ENCODE results near the gene HSDL1.

DNA sequence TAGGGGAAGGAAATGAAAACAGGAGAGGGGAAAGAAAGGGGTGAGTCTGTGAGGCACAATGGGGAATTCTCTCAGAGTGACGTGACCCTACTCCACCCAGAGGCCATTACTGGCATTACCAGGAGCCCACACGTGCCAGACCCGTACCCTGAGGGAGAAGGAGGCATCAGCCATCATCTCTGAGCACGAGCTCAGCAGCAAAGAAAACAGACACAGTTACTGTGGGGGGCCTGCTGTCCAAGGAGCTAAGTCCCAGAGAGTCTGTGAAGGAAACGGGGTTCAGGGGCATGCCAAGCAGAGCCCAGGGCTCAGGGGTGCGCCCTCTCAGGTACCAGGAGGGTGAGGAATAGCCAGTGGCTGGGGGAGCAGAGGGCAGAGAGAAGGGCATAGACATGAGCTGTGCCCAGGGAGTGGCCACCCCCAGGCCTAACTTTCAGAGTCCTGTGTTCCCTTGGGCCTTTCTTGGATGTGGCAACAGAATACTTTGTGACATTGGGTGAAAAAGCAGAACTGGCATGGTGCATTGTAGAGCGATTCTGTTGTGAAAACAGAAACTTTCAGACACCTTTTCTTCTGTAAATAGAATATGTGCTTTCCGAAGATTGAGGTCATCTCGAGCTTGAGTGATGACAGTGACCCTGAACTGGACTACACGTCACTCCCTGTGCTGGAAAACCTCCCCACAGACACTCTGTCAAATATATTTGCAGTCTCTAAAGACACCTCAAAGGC is 30.5 kb upstream of the HSDL1 start:
- TF ChIP-seq SRF (IDR thresholded peaks at IDR 0.05; ENCODE audit: low read depth) (no peak), SIN3A (IDR thresholded peaks at IDR 0.05; ENCODE audit: low read depth) (no peak), POLR2AphosphoS5 (IDR thresholded peaks at IDR 0.05; ENCODE audit: low read depth, low read length) (no peak), JUND (IDR thresholded peaks at IDR 0.05) (no peak), SP1 (IDR thresholded peaks at IDR 0.05; ENCODE audit: low read depth) (no peak), POLR2A (IDR thresholded peaks at IDR 0.05; ENCODE audit: borderline replicate concordance, extremely low read depth, insufficient read depth, insufficient read length) (no peak), EGR1 (IDR thresholded peaks at IDR 0.05; ENCODE audit: low read depth) (no peak), RAD21 (IDR thresholded peaks at IDR 0.05; ENCODE audit: low read depth) (no peak), ZFX (IDR thresholded peaks at IDR 0.05) (no peak), ZNF274 (IDR thresholded peaks at IDR 0.05; ENCODE audit: low read depth, low read length) (no peak)
- TF ChIP-seq, protein P1, sequence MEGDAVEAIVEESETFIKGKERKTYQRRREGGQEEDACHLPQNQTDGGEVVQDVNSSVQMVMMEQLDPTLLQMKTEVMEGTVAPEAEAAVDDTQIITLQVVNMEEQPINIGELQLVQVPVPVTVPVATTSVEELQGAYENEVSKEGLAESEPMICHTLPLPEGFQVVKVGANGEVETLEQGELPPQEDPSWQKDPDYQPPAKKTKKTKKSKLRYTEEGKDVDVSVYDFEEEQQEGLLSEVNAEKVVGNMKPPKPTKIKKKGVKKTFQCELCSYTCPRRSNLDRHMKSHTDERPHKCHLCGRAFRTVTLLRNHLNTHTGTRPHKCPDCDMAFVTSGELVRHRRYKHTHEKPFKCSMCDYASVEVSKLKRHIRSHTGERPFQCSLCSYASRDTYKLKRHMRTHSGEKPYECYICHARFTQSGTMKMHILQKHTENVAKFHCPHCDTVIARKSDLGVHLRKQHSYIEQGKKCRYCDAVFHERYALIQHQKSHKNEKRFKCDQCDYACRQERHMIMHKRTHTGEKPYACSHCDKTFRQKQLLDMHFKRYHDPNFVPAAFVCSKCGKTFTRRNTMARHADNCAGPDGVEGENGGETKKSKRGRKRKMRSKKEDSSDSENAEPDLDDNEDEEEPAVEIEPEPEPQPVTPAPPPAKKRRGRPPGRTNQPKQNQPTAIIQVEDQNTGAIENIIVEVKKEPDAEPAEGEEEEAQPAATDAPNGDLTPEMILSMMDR (IDR thresholded peaks at IDR 0.05 in 2 of 3, conservative IDR thresholded peaks at IDR 0.05 in 1 of 3; ENCODE audit: borderline replicate concordance in 1 of 3, insufficient read depth in 1 of 3, low read depth in 2 of 3, low read length in 2 of 3) = 0 out of 6 replicates have a peak, but pooled peaks of 1 of the 3 experiments have one; percentile 3
- TF ChIP-seq, protein P2, sequence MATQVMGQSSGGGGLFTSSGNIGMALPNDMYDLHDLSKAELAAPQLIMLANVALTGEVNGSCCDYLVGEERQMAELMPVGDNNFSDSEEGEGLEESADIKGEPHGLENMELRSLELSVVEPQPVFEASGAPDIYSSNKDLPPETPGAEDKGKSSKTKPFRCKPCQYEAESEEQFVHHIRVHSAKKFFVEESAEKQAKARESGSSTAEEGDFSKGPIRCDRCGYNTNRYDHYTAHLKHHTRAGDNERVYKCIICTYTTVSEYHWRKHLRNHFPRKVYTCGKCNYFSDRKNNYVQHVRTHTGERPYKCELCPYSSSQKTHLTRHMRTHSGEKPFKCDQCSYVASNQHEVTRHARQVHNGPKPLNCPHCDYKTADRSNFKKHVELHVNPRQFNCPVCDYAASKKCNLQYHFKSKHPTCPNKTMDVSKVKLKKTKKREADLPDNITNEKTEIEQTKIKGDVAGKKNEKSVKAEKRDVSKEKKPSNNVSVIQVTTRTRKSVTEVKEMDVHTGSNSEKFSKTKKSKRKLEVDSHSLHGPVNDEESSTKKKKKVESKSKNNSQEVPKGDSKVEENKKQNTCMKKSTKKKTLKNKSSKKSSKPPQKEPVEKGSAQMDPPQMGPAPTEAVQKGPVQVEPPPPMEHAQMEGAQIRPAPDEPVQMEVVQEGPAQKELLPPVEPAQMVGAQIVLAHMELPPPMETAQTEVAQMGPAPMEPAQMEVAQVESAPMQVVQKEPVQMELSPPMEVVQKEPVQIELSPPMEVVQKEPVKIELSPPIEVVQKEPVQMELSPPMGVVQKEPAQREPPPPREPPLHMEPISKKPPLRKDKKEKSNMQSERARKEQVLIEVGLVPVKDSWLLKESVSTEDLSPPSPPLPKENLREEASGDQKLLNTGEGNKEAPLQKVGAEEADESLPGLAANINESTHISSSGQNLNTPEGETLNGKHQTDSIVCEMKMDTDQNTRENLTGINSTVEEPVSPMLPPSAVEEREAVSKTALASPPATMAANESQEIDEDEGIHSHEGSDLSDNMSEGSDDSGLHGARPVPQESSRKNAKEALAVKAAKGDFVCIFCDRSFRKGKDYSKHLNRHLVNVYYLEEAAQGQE (IDR thresholded peaks at IDR 0.05; ENCODE audit: low read depth) = no peak
- TF ChIP-seq, protein P3, sequence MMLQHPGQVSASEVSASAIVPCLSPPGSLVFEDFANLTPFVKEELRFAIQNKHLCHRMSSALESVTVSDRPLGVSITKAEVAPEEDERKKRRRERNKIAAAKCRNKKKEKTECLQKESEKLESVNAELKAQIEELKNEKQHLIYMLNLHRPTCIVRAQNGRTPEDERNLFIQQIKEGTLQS (IDR thresholded peaks at IDR 0.05) = no peak

All from HCT116 (cell line).